AG09319 (cell line): ENCODE measurements around the gene KCTD18.

Experiments
- DNase-seq: peaks from one replicate; pipeline ENCODE4 v3.0.0-alpha.2; 2010; ENCODE audit warnings: low read depth; ENCODE audit errors: extremely low read depth
- CTCF ChIP-seq: IDR thresholded peaks from 2 replicates; pipeline ENCODE4 v1.5.1; 2011; ENCODE audit warnings: low read depth, mild to moderate bottlenecking, inconsistent platforms, low read length, moderate library complexity

The KCTD18 gene

GRCh38 chr2:200509612-200510433 lies at the start of gene KCTD18:
Gene KCTD18 (minus strand): TSS chr2:200510068. CDS start chr2:200507016, 3,052 bp downstream.
- peak; percentile 70 for DNase-seq
- TF ChIP-seq CTCF, result peak; percentile 64

GRCh38 chr2:200540793-200541192 lies 30.9 kb upstream of the KCTD18 start:
- DNase-seq, result no peak
- no peak for TF ChIP-seq CTCF

GRCh38 chr2:200538139-200538538 lies 28.3 kb upstream of the KCTD18 start:
- no peak for DNase-seq
- TF ChIP-seq CTCF, result no peak

GRCh38 chr2:200534572-200534971 lies 24.7 kb upstream of the KCTD18 start:
- no peak for TF ChIP-seq CTCF
- DNase-seq, result no peak

GRCh38 chr2:200533754-200534153 lies 23.9 kb upstream of the KCTD18 start:
- DNase-seq, result no peak
- no peak for TF ChIP-seq CTCF

GRCh38 chr2:200528228-200528627 lies 18.4 kb upstream of the KCTD18 start:
- no peak for DNase-seq
- TF ChIP-seq CTCF, result no peak

GRCh38 chr2:200525882-200526651 lies 16.2 kb upstream of the KCTD18 start, which contains the start of gene SGO2:
Gene SGO2 (plus strand): TSS chr2:200526207. CDS start chr2:200532976, 6,769 bp downstream.
- no peak for TF ChIP-seq CTCF
- DNase-seq, result peak; percentile 75
